ENCODE results near the gene CTIF. TPM values are rescaled to one million over a fixed set of nuclear protein-coding genes. Genes with fewer than 3 reads are reported as not detected.

CTIF gene
- total RNA-seq, 2 donors from 2014 or later = 30.6 to 61.2 TPM

GRCh38 chr18:48788373-48788772 lies 249.5 kb downstream of the CTIF start:
- H3K36me3 ChIP-seq = no peaks in the 10 kb centered on the region
- DNase-seq (ENCODE audit: low spot score) = no peak
- peak overlapping the region; percentile 48 to 87 for H3K27ac ChIP-seq
- H3K4me3 ChIP-seq = no peak overlapping the region
- no peak for TF ChIP-seq CTCF (IDR thresholded peaks at IDR 0.05)
- peaks cover 0 to 72% of the 10 kb centered on the region in 2 donors for H3K4me1 ChIP-seq
- H3K27me3 ChIP-seq = no peaks in the 10 kb centered on the region
- H3K9me3 ChIP-seq = no peaks in the 10 kb centered on the region

DNA sequence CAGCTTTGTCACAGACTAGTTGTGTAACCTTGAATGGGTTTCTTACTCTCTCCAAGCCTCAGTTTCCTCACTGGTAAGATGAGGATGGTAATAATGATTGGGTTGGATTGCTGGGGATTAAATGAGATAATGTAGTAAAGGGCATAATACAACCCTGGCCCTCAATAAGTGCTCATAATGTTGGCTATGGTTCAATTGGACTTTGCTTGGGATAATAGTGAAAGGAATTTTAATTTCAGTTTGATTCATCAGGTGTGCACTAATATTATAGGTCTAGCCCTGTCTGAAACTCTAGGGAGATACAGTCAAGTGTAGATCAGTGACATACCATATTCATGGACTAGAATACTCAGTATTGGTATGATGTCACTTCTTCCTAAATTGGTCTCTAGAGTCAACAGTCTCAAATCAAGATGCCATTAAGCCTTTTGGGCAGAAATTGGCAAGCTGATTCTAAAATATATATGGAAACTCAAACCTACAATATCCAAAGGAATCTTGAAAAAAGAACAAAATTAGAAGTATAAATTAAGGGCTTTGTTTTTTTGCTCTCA lies 250.5 kb downstream of the CTIF start:
- H3K9me3 ChIP-seq = no peaks in the 10 kb centered on the region
- no peak overlapping the region for H3K4me3 ChIP-seq
- peaks cover 0 to 65% of the 10 kb centered on the region in 2 donors for H3K4me1 ChIP-seq
- DNase-seq (ENCODE audit: low spot score) = no peak
- H3K27ac ChIP-seq = peak overlapping the region; percentile 84 to 87
- H3K36me3 ChIP-seq = no peaks in the 10 kb centered on the region
- no peaks in the 10 kb centered on the region for H3K27me3 ChIP-seq
- no peak for TF ChIP-seq CTCF (IDR thresholded peaks at IDR 0.05)

DNA sequence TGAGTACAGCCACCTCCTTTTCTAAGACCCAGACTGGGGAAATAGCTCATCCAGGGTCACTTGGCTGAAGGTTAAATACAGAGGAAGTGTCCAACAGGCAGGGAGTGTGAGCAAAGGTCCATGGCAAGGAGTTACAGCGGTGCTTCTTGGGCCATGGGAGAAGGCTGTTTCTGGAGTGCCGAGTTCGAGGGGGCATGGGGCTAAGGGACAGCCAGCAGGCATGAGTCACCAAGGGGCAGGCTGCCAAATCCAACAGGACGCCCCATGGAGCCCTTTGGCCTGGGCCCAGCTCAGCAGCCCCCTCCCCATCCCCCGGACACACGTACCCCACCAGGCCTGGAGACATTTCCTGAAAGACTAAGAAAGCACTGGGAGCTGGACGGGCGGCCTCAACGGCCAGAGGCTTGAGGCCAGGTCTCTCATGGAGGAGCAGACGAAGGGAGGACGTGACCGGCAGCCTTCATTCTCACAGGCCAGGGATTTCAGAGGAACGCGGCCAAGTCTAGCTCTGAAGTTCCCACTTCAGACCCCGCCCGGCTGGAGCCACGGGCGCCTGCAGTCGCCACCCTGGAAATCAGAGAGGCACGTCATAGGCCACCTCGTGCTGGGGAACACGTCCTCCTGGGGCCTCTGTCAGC lies 251.5 kb downstream of the CTIF start:
- Histone ChIP-seq H3K27me3 (no peaks in the 10 kb centered on the region), H3K4me1 (peaks cover 0 to 64% of the 10 kb centered on the region in 2 donors), H3K4me3 (no peak overlapping the region), H3K27ac (peak overlapping the region; percentile 84 to 87), H3K9me3 (no peaks in the 10 kb centered on the region), H3K36me3 (no peaks in the 10 kb centered on the region)
- peak; percentile 97 for DNase-seq (ENCODE audit: low spot score)
- TF ChIP-seq CTCF (IDR thresholded peaks at IDR 0.05) = no peak

DNA sequence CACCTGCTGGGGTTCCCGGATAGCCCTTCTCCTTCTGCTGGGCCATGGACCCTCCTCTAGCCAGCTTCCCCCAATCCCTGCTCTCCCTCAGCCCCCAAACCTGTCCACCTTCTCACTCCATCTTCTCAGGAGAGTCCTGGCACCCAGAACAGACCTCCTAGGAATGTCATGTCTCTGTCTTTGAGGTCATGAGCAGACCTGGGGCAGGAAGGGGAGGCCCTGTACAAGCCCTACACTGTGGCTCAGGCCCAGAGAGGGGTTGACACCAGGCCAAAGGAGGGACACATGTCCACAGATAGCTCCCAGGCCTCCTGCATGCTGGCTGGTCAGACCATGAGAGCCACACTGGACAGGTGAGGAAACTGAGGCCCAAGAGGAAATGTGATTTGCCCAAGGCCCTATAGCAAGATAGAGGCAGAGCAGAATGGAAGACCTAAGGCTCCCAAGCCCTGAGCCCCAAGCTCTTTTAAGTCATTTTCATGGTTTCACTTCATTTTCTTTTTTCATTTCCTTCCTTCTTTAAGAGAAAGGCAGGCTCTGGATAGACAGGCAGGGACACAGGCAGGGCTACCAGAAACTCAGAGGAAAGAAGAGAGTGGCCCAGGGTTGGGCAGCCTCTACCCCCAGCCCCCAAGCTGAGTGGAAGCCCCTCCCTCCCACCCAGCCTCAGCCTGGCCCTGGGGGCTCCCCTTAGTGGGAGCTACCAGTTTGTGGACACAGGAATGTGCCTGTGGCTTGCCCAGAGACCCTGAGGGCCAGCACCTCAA lies 252.2 kb downstream of the CTIF start:
- Histone ChIP-seq H3K27ac (peak overlapping the region; percentile 84 to 87), H3K36me3 (no peaks in the 10 kb centered on the region), H3K9me3 (no peaks in the 10 kb centered on the region), H3K4me1 (peaks cover 0 to 64% of the 10 kb centered on the region in 2 donors), H3K27me3 (no peaks in the 10 kb centered on the region), H3K4me3 (no peak overlapping the region)
- TF ChIP-seq CTCF (IDR thresholded peaks at IDR 0.05) = no peak
- no peak for DNase-seq (ENCODE audit: low spot score)

GRCh38 chr18:48791636-48792105 lies 252.8 kb downstream of the CTIF start:
- H3K27ac ChIP-seq = peak overlapping the region; percentile 84 to 87
- H3K4me1 ChIP-seq = peaks cover 0 to 67% of the 10 kb centered on the region in 2 donors
- H3K4me3 ChIP-seq = no peak overlapping the region
- no peaks in the 10 kb centered on the region for H3K9me3 ChIP-seq
- no peaks in the 10 kb centered on the region for H3K27me3 ChIP-seq
- no peaks in the 10 kb centered on the region for H3K36me3 ChIP-seq
- no peak for TF ChIP-seq CTCF (IDR thresholded peaks at IDR 0.05)
- no peak for DNase-seq (ENCODE audit: low spot score)

All from right atrium auricular region (tissue), 2 donors.